GM08714 (cell line): Measurements from ENCODE around the gene PMVK.
"Not testable (repeated sequence)": the region's sequence is repeated elsewhere in the genome, so short reads cannot be mapped to it uniquely, and the experiment has no call there.

Experiments
- H3K4me3 ChIP-seq: fragments of 200-500 bp; sonication (Bioruptor generic); 2 replicates; pipeline ENCODE4 v1.5.1; 2014; ENCODE audit warnings: mild to moderate bottlenecking, low read length, inconsistent platforms
- ZNF274 ChIP-seq: IDR thresholded peaks from 2 replicates; pipeline ENCODE4 v1.6.1; 2012; ENCODE audit warnings: mild to moderate bottlenecking, low read depth, low read length

The PMVK gene

GRCh38 chr1:154935749-154936554 is 567 bp downstream of the PMVK start:
- TF ChIP-seq ZNF274, result no peak
- peak overlapping the region; percentile 73 for H3K4me3 ChIP-seq

DNA sequence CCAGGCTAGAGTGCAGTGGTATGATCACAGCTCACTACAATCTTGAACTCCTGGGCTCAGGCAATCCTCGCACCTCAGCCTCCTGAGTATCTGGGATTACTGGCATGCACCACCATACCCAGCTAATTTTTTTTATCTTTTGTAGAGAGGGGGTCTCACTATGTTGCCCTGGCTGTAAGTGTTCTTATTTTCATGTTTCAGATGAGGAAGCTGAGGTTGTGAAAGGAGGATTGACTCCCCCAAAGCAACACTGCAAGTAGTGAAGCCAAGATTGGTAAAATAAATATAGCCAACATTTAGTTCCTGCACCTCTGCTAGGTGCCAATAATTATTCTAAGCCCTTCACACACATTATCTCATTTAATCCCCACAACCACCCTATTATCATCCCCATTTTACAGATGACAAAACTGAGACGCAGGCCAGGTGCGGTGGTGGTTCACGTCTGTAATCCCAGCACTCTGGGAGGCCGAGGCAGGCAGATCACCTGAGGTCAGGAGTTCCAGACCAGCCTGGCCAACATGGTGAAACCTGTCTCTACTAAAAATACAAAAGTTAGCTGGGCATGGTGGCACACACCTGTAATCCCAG is 2.1 kb downstream of the PMVK start:
- no peak for TF ChIP-seq ZNF274
- H3K4me3 ChIP-seq, result no peak overlapping the region

- TF ChIP-seq ZNF274, result no peak
- no peak overlapping the region for H3K4me3 ChIP-seq
Observed at GRCh38 chr1:154931940-154932487, 4.5 kb downstream of the PMVK start.

GRCh38 chr1:154926201-154926600 is 10.3 kb downstream of the PMVK start:
- H3K4me3 ChIP-seq, result no peak overlapping the region

GRCh38 chr1:154925335-154926170 is 11.0 kb downstream of the PMVK start:
- H3K4me3 ChIP-seq, result no peak overlapping the region
- no peak for TF ChIP-seq ZNF274

More at GRCh38 chr1:154926201-154926600, 10.3 kb downstream of the PMVK start:
- no peak for TF ChIP-seq ZNF274

GRCh38 chr1:154923695-154924094 is 12.8 kb downstream of the PMVK start:
- no peak overlapping the region for H3K4me3 ChIP-seq
- TF ChIP-seq ZNF274, result no peak

GRCh38 chr1:154913273-154913672 is 23.2 kb downstream of the PMVK start:
- H3K4me3 ChIP-seq, result no peak overlapping the region
- no peak for TF ChIP-seq ZNF274

DNA sequence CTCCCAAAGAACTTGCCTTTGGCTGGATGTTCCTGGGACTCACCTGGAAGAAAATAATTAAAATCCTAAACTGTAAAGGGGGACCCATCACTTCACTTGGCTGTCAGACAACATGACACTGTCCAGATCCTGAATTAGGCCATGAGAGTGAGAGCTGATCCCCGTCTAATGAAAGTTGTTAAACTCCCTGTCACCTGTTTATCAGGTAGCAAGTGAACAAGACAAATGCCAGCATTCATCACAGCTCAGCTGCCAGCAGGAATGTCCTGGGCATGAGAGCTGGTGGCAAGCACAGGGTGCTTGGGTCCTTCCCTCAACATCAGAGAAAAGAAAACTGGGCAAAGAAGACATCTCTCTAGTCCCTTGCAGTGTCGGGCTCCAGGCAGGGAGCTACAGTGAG is 23.8 kb downstream of the PMVK start:
- H3K4me3 ChIP-seq, result no peak overlapping the region
- no peak for TF ChIP-seq ZNF274

DNA sequence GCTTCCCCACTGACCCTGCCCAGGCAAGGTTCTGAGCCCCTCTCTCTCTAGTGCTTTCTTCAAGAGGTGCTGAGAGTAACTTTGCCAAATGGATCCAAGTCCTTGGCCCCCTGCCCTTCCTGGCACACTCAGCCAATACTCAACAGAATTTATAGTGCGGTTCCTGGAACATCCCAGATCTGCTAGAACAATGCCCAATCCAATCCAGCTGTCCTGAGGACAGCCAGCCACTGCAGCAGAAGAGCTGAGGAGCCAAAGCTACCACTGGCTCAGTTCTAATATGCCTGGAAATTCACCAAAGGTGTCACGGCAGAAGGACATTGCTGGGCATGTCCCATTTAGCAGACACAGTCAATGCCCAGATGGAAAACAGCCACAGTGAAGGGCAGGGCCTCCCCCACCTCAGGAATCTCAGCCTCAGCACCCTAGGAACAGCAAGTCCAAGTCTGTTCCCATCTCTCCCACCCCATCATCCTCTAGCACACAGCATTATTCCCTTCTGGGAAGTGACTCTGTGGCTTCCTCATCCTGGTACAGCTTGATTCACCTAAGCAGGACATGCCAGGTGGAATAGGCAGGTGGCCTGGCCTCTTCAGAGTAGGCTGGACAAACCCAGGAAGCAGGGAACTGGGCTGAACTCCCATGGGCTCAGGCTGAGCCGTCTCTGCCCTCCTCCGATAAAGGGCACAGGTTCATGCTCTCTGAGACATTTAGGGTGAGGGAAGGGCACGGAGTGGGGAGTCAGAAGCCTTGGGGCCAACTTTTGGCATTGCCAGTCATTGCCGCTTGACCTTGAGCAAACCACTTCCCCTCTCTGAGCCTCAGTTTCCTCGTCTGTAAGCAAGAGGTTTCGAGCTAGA is 24.6 kb downstream of the PMVK start:
- no peak for TF ChIP-seq ZNF274
- H3K4me3 ChIP-seq, result no peak overlapping the region

GRCh38 chr1:154910851-154911250 is 25.7 kb downstream of the PMVK start:
- no peak for TF ChIP-seq ZNF274
- no peak overlapping the region for H3K4me3 ChIP-seq

DNA sequence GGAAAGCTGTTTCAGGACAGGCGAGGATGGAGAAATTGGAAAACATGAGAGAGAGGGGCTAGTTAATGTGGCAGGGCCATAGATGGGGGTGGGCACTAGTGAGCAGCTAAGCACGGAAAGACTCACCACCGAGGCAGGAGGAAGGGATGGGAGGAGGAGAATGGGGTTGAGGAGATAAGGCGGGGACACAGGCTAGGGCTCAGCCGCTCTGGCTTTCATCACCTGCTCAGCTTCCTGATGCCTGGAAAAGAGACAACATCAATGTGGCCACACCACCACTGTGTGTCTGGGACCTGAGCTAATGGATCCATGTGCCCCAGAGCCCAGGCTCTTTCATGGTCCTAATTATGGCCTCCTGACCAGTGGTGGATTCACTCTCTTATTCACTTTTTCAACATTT is 27.6 kb downstream of the PMVK start:
- no peak for TF ChIP-seq ZNF274
- H3K4me3 ChIP-seq, result no peak overlapping the region

GRCh38 chr1:154908129-154908528 is 28.4 kb downstream of the PMVK start:
- H3K4me3 ChIP-seq, result not testable (repeated sequence)

- no peak for TF ChIP-seq ZNF274
Observed at GRCh38 chr1:154906621-154907081, 29.9 kb downstream of the PMVK start.

More at GRCh38 chr1:154906621-154907081, 29.9 kb downstream of the PMVK start:
- no peak overlapping the region for H3K4me3 ChIP-seq
